ENCODE measurements around the gene SLC9A9. TPM values are rescaled to one million over a fixed set of nuclear protein-coding genes. Genes with fewer than 3 reads are reported as not detected.

SLC9A9 gene
- total and polyA plus RNA-seq, 9 of the 15 experiments (the other 6 are each of a cell fraction or from before 2014, with no cell fraction given): 0.03 to 0.13 TPM; not detected in 7

GRCh38 chr3:143433787-143434378 lies 414.4 kb downstream of the SLC9A9 start (continued):
- TF ChIP-seq REST (IDR thresholded peaks at IDR 0.05; ENCODE audit: borderline replicate concordance) (peak; percentile 44; the same call in 1 of the 2 replicates), REST (CRISPR knock-in tag; IDR thresholded peaks at IDR 0.05; ENCODE audit: low read depth) (no peak), CTCF (IDR thresholded peaks at IDR 0.05 in 2 of 3, conservative IDR thresholded peaks at IDR 0.05 in 1 of 3; ENCODE audit: insufficient read depth in 2 of 3, low read depth in 1 of 3, low read length in 3 of 3) (peak; percentile 61 to 76 (median 69)), HDAC2 (IDR thresholded peaks at IDR 0.05) (0 out of 2 replicates have a peak, but pooled peaks have one; percentile 19), MAZ (CRISPR knock-in tag; conservative IDR thresholded peaks at IDR 0.05 in 1 of 2, IDR thresholded peaks at IDR 0.05 in 1 of 2) (no peak), CC2D1A (IDR thresholded peaks at IDR 0.05) (0 out of 2 replicates have a peak, but pooled peaks have one; percentile 25), JUND (IDR thresholded peaks at IDR 0.05; ENCODE audit: borderline replicate concordance, low read depth, low read length) (no peak), JUND (tag; IDR thresholded peaks at IDR 0.05; ENCODE audit: borderline replicate concordance, low read depth, low read length) (no peak), CTCFL (IDR thresholded peaks at IDR 0.05; ENCODE audit: borderline replicate concordance, insufficient read depth, low read depth, low read length, poor library complexity, severe bottlenecking) (peak; percentile 12), SLC30A9 (CRISPR knock-in tag; IDR thresholded peaks at IDR 0.05) (no peak), TAF9B (IDR thresholded peaks at IDR 0.05; ENCODE audit: partially characterized antibody) (no peak), NFIC (IDR thresholded peaks at IDR 0.05) (no peak), BCOR (IDR thresholded peaks at IDR 0.05) (peak; percentile 55; the same call in 1 of the 2 replicates), PHB2 (IDR thresholded peaks at IDR 0.05; ENCODE audit: low read depth) (no peak)
